Ectodermal cell (in vitro differentiated cells): ENCODE results near the gene NSRP1.
"Not testable (repeated sequence)": the region's sequence is repeated elsewhere in the genome, so short reads cannot be mapped to it uniquely, and the experiment has no call there.

ENCODE experiments used
- H3K27ac ChIP-seq: 2 replicates; pipeline ENCODE4 v1.7.0; 2013; ENCODE audit warnings: mild to moderate bottlenecking, low read depth, low read length; ENCODE audit not compliant: insufficient read depth, poor library complexity, severe bottlenecking
- H3K27me3 ChIP-seq: 2 replicates; pipeline ENCODE4 v1.7.0; 2013; ENCODE audit warnings: mild to moderate bottlenecking, low read length; ENCODE audit not compliant: insufficient read depth, control insufficient read depth, poor library complexity, severe bottlenecking
- H3K36me3 ChIP-seq: one replicate; pipeline ENCODE4 v1.7.0; 2013; ENCODE audit warnings: low read length; ENCODE audit not compliant: control insufficient read depth, insufficient read depth
- H3K4me1 ChIP-seq: one replicate; pipeline ENCODE4 v1.7.0; 2013; ENCODE audit warnings: low read length; ENCODE audit not compliant: control insufficient read depth, insufficient read depth
- H3K4me3 ChIP-seq: 2 replicates; pipeline ENCODE4 v1.7.0; 2013; ENCODE audit warnings: low read depth, low read length, control low read depth; ENCODE audit not compliant: insufficient read depth
- H3K9me3 ChIP-seq: 2 replicates; pipeline ENCODE4 v1.7.0; 2013; ENCODE audit warnings: mild to moderate bottlenecking, low read length, moderate library complexity; ENCODE audit not compliant: control insufficient read depth
- WGBS, 2 experiments: methylation state at CpG; one replicate each; pipeline ENCODE4 v1.1.7; 2013; ENCODE audit warnings: missing lambda C conversion rate in 2 of 2; 5-methylcytosine and 5-hydroxymethylcytosine counted together

The NSRP1 gene

DNA sequence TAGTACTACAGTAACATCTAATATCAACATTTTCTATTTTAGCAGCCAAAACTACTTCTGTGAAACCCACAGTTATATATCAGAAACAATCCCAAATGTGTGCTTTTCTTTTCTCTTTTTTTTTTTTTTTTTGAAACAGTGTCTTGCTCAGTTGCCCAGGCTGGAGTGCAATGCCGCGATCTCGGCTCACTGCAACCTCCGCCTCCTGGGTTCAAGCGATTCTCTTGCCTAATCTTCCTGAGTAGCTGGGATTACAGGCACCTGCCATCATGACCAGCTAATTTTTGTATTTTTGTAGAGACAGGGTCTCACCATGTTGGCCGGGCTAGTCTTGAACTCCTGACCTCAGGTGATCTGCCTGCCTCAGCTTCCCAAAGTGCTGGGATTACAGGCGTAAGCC is 2.0 kb downstream of the NSRP1 start:
- H3K27me3 ChIP-seq, H3K27ac ChIP-seq, H3K36me3 ChIP-seq, H3K4me1 ChIP-seq, H3K9me3 ChIP-seq, H3K4me3 ChIP-seq: not testable (repeated sequence)
- 87 to 97% methylated on average over 7 of the region's 7 CpGs for WGBS, 2 experiments

DNA sequence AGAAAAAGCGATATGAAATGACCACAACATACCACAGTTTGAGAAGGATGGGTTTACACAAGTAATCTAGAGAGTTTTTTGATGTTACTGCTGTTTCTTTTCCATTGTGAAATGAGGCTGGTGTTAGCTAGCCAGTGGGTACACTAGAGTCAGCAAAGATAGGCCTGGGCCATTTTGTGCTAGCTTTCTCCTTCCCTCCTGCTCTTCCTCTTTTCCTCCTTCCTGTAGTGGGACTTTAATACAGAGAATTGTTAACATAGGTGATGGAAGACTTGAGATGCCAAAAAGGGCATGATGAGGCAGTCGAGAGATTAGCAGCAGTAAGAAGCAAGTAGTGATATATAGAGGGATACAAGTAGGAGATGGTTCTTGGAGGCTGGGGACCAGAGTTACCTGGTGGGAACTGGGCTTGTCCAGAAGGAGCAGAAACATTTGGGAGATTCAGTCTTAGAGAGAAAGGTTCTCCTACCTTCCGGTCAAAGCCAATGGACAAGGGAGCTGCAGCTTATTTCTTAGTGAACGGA is 7.7 kb downstream of the NSRP1 start:
- Histone ChIP-seq H3K4me1 (no peaks in the 10 kb centered on the region), H3K36me3 (peaks cover 3% of the 10 kb centered on the region), H3K9me3 (no peaks in the 10 kb centered on the region), H3K27ac (no peak overlapping the region), H3K27me3 (no peaks in the 10 kb centered on the region), H3K4me3 (no peak overlapping the region)
- 98% methylated on average over 3 to 4 of the region's 4 CpGs for WGBS, 2 experiments

DNA sequence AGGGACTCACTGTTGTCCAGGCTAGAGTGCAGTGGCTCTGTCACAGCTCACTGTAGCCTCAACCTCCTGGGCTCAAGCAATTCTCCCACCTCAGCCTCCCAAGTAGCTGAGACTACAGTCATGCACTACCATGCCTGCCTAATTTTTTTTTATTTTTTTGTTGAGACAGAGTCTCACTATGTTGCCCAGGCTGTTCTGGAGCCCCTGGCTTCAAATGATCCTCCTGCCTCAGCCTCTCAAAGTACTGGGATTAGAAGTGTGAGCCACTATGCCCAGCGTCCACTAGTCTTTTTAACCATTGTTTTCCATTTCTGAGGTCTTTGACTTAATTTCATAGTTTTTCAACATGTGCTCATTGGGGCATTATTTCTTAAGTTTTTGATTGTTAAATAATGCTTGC is 13.5 kb downstream of the NSRP1 start:
- Histone ChIP-seq H3K27ac (no peak overlapping the region), H3K36me3 (peaks cover 3% of the 10 kb centered on the region)
- WGBS, 2 experiments = 82 to 88% methylated on average over 1 of the region's 1 CpG

DNA sequence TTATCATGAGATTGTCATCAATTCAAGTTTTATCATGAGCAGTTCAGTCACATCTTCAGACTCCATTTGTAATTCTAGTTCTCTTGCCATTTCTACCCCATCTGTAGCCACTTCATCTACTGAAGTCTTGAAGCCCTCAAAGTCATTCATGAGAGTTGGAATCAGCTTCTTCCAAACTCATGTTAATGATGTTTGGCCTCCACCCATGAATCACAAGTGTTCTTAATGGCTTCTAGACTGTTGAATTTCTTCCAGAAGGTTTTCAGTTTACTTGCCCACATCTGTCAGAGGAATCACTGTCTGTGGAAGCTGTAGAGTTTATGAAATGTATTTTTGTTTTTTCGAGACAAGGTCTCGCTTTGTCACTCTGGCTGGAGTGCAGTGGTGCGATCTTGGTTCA is 16.0 kb downstream of the NSRP1 start:
- H3K36me3 ChIP-seq = no peaks in the 10 kb centered on the region
- H3K4me3 ChIP-seq = no peak overlapping the region
- H3K27ac ChIP-seq = no peak overlapping the region
- H3K9me3 ChIP-seq = no peaks in the 10 kb centered on the region
- no peaks in the 10 kb centered on the region for H3K27me3 ChIP-seq
- WGBS, 2 experiments = 92 to 99% methylated on average over 3 of the region's 3 CpGs
- H3K4me1 ChIP-seq = no peaks in the 10 kb centered on the region

More for the DNA sequence above, 13.5 kb downstream of the NSRP1 start:
- H3K4me3 ChIP-seq = no peak overlapping the region
- no peaks in the 10 kb centered on the region for H3K9me3 ChIP-seq
- no peaks in the 10 kb centered on the region for H3K4me1 ChIP-seq
- no peaks in the 10 kb centered on the region for H3K27me3 ChIP-seq

DNA sequence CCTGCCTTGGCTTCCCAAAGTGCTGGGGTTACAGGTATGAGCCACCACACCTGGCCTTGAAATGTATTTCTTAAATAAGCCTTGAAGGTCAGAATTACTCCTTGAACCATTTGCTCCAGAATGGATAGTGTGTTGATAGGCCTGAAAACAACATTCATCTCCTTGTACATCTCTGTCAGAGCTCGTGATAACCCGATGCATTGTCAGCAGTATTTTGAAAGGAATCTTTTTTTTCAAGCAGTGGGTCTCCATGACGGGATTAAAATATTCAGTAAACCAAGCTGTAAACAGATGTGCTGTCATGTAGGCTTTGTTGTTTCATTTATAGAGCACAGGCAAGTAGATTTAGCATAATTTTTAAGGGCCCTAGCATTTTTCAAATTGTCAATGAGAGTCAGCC is 16.6 kb downstream of the NSRP1 start:
- no peaks in the 10 kb centered on the region for H3K9me3 ChIP-seq
- H3K36me3 ChIP-seq = no peaks in the 10 kb centered on the region
- H3K27ac ChIP-seq = no peak overlapping the region
- no peaks in the 10 kb centered on the region for H3K27me3 ChIP-seq
- no peak overlapping the region for H3K4me3 ChIP-seq
- WGBS, 2 experiments = 99% methylated on average over 3 of the region's 3 CpGs
- H3K4me1 ChIP-seq = no peaks in the 10 kb centered on the region

DNA sequence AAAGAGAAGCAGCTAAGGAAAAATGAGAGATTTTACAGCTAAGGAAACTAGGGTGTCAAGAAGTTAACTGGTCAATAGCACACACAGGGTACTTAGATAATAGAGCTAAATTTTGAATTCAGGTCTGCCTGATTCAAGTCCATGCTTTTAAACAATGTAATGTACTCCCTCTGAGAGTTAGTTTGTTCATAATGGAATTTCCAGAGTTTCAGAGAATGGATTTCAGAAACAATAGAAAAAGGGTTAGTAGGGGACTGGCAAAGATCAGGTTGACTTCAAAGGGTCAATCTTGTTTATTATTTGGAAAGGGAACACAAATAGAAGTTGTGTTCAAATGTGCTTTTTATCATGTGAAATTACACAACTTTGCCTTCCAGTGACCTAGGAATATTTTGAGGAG is 17.9 kb downstream of the NSRP1 start:
- no peak overlapping the region for H3K27ac ChIP-seq
- no peak overlapping the region for H3K4me3 ChIP-seq
- H3K27me3 ChIP-seq = no peaks in the 10 kb centered on the region
- H3K36me3 ChIP-seq = no peaks in the 10 kb centered on the region
- H3K9me3 ChIP-seq = no peaks in the 10 kb centered on the region
- no peaks in the 10 kb centered on the region for H3K4me1 ChIP-seq

DNA sequence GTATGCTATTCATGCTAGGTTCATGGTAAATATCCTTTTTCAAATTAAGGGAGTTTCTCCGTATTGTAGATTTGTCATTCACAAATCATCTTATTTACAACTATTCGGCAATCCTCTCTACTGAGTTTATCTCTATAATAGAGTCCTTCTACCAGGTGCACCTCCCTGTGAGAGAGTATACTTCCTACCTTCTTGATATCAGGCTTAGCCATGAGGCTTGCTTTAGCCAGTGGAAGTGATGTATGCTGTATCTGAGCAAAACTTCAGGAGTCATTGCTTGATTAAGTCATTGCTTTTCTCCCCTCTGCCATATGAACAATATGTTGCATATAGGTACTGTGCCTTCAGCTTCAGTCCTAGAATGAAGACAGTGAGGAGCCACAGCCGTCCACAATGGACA is 20.5 kb downstream of the NSRP1 start:
- no peaks in the 10 kb centered on the region for H3K36me3 ChIP-seq
- no peak overlapping the region for H3K27ac ChIP-seq
- H3K4me3 ChIP-seq = no peak overlapping the region
- H3K27me3 ChIP-seq = no peaks in the 10 kb centered on the region
- WGBS, 2 experiments = 93 to 98% methylated on average over 3 of the region's 3 CpGs
- H3K4me1 ChIP-seq = no peaks in the 10 kb centered on the region
- H3K9me3 ChIP-seq = no peaks in the 10 kb centered on the region

DNA sequence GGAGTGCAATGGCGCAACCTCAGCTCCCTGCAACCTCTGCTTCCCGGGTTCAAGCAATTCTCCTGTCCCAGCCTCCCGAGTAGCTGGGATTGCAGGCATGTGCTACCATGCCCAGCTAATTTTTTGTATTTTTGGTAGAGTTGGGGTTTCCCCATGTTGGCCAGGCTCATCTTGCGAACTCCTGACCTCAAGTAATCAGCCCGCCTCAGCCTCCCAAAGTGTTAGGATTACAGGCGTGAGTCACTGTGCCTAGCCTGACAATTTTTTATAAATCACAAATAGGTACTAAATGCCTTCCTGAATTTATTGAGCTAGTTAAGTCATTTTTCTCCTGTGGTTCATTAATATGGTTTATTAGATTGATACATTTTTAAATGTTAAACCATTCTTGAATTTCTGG is 31.2 kb downstream of the NSRP1 start:
- not testable (repeated sequence) for H3K9me3 ChIP-seq, H3K36me3 ChIP-seq

DNA sequence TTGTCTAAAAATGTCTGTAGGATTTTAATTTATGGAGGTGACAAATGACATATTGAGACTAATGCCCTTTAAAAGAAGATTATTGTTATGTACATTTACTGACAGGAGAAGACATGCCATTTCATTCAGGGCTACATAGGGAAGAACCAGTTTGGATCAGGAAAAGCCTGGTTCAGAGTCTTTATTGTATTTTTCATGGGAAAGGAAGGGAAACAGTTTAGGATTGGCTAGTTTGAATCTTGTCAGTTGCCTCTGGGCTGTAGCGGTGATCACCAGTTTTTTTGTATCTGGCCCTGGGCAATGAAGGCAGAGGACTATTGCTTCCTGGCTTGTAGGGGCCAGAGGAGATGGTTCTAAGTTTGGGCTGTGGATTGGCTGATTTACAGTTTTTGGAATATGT is 31.8 kb downstream of the NSRP1 start:
- H3K4me3 ChIP-seq = no peak overlapping the region
- 96 to 100% methylated on average over 1 of the region's 1 CpG for WGBS, 2 experiments
- no peaks in the 10 kb centered on the region for H3K9me3 ChIP-seq
- no peaks in the 10 kb centered on the region for H3K27me3 ChIP-seq
- no peaks in the 10 kb centered on the region for H3K4me1 ChIP-seq
- no peaks in the 10 kb centered on the region for H3K36me3 ChIP-seq
- no peak overlapping the region for H3K27ac ChIP-seq

More for the DNA sequence above, 31.2 kb downstream of the NSRP1 start:
- not testable (repeated sequence) for H3K4me3 ChIP-seq, H3K27ac ChIP-seq, H3K4me1 ChIP-seq, H3K27me3 ChIP-seq
- WGBS, 2 experiments = 93 to 94% methylated on average over 6 of the region's 6 CpGs

DNA sequence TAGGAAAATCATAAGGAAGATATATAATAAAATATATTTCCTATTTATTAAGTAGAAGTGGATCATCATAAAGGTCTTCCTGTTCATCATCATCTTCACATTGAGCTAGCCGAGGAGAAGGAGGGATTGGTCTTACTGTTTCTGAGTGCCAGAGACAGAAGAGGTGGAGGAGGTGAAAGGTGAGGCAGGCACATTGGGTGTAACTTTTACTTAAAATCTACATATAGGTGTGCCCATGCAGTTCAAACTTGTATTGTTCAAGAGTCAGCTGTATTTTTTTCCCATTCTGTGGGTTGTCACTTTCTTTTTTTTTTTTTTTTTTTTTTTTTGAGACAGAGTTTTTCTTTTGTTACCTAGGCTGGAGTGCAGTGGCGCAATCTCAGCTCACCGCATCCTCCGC is 34.9 kb downstream of the NSRP1 start:
- Histone ChIP-seq H3K27ac (no peak overlapping the region), H3K4me3 (no peak overlapping the region), H3K4me1 (no peaks in the 10 kb centered on the region), H3K9me3 (no peaks in the 10 kb centered on the region), H3K36me3 (peaks cover 4% of the 10 kb centered on the region), H3K27me3 (no peaks in the 10 kb centered on the region)
- 97 to 98% methylated on average over 3 to 4 of the region's 4 CpGs for WGBS, 2 experiments

DNA sequence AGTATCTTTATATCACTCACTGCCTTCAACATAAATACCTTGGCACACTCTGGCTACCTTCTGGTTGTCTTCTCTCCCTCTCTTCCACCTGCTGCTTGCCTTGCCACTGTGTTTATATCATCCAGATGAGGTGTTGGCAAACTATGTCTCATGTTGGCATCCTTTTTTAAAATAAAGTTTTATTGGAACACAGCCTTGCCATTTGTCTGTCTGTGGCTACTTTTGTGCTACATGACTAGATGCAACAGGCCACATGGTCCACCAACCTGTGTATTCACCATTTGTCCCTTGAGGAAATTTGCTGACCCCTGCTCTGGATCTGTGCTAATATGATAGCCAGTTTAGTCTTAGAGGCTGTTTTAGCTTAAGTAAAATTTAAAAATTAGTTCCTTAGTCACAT is 36.8 kb downstream of the NSRP1 start:
- Histone ChIP-seq H3K36me3 (peaks cover 13% of the 10 kb centered on the region), H3K4me1 (no peaks in the 10 kb centered on the region), H3K27ac (no peak overlapping the region), H3K4me3 (no peak overlapping the region), H3K27me3 (no peaks in the 10 kb centered on the region), H3K9me3 (no peaks in the 10 kb centered on the region)
